TTC549 (cell line): Measurements from ENCODE around the gene USP22.
"Not testable (repeated sequence)": the region's sequence is repeated elsewhere in the genome, so short reads cannot be mapped to it uniquely, and the experiment has no call there.

ENCODE experiments used
- FAIRE-seq: peaks from 2 replicates; lab custom pipeline; 2012; peaks lifted over from hg19 to GRCh38; lab: Jason Lieb, UNC

The USP22 gene

GRCh38 chr17:20987511-20987910, 55.3 kb downstream of the USP22 start:
- no peak for FAIRE-seq

DNA sequence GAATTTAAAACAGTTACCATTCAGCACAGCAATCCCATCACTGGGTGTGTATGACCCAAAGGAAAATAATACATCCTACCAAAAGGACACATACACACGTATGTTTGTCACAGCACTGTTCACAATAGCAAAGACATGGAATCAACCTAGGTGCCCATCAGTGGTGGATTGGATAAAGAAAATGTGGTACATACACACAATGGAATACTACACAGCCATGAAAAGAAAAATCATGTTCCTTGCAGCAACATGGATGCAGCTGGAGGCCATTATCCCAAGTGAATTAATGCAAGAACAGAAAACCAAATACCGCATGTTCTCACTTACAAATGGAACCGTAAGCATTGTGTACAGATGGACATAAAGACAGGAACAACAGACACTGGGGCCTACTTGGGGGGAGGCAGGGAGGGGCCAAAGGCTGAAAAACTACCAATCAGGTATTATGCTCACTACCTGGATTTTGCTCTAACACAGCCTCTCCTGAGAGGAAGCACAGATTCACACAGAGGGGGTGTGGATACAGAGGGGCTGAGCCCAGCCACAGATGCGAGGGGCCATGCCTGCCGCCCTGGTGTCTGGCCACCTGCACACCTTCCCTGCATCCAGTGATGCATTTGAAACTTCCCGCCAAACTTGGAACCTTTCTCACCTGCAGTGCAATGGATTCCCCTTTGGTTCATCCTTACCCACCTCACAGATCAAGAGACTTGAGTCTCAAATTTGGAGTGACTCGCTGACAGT, 55.9 kb downstream of the USP22 start:
- FAIRE-seq: no peak

GRCh38 chr17:20983359-20983637, 59.5 kb downstream of the USP22 start:
- FAIRE-seq: no peak

DNA sequence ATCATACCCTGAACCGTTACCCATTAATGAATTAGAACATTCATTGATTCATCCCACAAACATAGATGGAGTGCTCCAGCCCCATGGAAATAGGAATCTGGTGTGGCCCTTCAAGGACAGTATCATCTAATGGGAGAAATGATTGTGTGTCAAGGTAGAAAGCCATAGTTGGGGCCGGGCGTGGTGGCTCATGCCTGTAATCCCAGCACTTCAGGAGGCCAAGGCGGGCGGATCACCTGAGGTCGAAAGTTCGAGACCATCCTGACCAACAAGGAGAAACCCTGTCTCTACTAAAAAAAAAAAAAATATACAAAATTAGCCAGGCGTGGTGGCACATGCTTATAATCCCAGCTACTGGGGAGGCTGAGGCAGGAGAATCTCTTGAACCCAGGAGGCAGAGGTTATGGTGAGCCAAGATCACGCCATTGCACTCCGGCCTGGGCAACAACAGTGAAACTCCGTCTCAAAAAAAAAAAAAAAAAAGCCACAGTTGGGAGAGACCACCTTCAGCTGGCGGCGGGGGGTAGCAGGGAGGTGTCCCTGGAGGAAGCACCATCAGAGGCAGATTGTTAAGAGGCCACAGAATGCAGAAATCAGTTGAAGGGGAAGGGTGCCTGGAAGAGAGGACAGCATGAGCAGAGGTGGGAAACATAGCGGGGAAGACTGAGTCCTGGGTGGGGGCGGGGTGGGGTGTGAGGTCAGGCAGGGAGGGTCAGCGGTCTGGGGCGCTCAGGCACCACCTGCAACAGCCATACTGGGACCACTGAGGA, 60.0 kb downstream of the USP22 start:
- no peak for FAIRE-seq

- no peak for FAIRE-seq
These were observed 61.5 kb downstream of the USP22 start for GRCh38 chr17:20981046-20981920.

DNA sequence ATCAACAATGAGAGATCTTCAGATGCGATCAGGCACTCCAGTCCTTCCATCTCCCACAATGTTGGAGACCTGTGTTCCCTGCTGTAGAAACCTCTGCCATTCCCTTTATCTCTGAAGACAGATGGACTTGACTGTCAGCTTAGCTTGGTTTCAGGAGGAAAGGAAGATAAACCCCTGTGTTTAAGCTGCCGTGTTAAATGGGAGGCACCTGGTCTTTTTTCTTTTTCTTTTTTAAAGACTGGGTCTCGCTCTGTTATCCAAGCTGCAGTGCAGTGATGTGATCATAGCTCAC, 63.1 kb downstream of the USP22 start:
- FAIRE-seq: no peak

DNA sequence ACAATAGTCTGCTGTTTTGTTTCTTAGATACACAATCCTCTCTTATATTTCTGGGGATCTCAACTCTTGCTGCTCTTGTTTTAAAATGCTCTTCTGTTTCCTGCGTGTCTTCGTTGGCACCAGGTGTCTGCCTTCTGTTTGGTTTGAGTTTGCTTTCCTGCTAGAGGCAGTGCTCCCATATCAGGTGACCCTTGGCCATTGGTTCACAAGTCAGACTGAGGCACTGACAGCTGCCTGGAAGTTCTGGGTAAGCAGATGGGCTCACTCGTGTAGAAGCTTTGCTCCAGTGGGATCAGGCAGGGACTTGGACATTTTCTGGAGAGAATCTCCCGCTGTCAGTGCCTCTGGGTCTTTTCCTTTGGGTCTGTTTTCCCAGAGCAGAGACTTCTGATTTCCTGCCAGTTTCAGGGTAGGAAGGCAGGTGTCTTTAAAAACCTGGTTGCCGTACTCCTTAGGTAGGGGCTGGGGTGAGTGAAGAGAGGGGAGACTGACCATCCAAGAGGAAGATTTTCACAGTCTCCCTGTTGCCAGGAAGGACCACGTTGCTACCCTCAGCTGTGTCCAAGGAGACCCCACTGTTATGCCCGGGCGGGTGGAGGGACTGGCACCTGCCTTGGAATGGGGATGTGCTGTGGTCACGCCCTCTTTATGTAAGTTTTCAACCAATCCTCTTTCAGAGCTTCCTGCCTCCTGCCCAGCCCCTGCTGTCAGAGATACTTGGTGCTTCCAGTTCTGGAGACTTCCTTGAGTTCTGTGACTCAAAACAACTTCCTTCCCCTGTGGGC, 63.6 kb downstream of the USP22 start:
- not testable (repeated sequence) for FAIRE-seq

- not testable (repeated sequence) for FAIRE-seq
These were observed 65.1 kb downstream of the USP22 start for GRCh38 chr17:20977609-20978253.

DNA sequence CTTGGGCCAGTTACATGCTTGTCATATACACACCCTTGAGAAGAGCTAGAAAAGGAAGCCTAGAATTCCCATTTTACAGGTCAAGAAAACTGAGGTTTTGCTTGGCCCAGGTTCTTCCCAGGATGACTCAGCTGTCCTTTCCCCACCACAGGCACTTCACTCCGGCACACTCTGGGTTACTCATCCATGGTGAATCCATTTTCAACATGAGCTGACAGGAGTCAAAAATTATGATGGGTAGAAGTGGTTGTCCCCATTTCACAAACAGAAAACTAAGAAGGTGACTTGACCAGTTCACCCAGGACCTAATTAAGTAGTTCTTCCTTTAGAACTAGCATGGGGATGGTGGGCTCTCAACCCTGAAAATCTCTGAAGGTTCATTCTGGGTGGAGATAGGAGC, 67.2 kb downstream of the USP22 start:
- no peak for FAIRE-seq

DNA sequence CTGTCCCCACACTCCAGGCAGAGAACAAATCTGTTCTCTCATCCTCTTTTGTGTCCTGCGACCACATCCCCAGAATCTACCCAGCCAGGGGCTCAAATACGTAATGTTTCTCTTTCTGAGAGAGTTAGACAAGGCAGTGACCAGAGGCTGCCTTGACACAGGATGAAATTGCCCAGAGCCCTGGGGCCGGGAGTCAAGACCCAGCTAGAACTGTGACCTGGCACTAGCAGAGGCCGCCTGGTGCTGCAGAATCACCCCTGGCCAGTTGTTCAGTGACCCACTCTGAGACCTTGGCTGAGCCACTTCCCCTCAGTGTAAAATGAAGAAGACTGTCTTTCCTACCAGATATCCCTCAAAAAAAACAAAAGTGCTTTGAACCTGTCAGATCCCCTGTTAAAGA, 72.5 kb downstream of the USP22 start:
- no peak for FAIRE-seq

DNA sequence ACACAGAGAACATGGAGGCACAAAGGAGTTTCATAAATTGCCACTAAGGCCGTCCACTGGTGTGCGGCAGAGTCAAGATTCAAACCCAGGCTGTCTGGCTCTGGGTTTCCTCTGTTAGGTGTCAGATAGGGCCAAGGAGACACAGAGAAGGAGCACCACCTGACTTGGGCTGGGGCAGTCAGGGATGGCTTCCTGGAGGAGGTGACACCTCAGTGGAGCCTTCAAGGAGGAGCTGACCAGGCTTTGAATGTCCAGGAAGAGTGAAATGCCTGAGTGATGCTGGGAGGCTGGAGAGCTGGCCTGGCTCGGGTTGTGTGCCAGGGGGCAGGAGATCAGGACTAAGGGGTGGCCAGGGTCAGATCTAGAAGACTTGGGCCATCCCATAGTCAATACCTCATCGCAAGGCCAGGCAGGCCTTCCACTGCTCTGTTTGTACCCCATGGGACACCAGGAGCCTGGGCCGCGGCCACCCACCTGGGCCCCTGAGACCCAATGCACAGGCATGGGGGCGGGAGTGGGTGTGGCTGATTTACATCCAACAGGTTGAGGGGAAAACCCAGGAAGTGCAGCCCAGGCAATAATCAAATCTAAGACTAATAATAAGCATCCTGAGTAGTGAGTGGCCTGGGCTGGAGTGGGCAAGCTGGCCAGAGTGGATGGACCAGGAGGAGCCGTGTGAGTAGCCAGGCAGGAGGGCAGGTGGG, 73.7 kb downstream of the USP22 start:
- no peak for FAIRE-seq

DNA sequence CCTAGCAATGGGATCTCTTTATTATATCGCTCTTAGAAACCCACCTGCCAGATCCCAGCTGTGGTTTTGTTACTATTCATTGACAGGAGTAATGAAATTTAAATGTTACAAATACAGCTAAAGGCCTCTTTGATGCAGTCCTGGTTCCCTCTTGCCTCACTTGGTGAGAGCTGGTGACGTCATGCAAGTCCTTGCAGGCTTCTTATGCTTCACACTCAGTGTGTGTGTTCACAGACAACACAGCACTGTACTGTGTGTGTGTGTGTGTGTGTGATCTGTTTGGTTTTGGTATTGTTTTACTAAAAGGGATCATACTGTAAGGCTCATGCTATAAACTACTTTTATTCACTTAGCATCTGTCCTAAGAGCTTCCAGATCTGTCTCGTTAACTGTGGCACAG, 75.0 kb downstream of the USP22 start:
- FAIRE-seq: no peak

GRCh38 chr17:20966870-20967269, 75.9 kb downstream of the USP22 start:
- FAIRE-seq: no peak

DNA sequence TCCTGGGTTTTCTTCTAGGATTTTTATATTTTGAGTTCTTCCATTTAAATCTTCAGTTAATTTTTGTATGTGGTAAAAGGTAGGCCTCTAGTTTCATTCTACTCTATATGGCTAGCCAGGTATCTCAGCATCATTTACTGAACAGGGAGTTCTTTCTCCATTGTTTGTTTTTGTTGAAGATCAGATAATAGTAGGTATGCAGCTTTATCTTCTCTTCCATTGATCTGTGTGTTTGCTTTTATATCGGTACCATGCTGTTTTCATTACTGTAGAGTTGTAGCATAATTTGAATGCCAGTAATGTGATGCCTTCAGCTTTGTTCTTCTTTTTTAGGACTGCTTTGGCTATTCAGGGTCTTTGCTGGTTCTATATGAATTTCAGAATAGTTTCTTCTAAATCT, 77.3 kb downstream of the USP22 start:
- FAIRE-seq: no peak

DNA sequence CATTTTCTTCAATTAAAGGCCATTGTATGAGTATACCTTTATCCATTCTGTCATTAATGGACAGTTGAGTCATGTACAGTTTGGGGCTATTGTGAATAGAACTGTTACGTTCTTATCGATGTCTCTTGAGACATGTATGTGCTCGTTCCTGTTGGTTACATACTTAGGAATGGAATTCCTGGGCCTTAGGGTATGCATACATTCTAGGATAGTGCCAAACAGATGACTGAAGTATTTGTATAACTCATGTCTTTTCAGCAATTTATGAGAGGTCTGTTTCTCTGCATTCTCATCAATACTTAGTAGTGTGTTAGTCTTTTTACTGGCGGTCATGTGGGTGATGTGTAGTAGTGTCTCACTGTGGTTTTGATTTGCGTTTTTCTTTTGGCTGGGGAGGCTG, 81.2 kb downstream of the USP22 start:
- no peak for FAIRE-seq

DNA sequence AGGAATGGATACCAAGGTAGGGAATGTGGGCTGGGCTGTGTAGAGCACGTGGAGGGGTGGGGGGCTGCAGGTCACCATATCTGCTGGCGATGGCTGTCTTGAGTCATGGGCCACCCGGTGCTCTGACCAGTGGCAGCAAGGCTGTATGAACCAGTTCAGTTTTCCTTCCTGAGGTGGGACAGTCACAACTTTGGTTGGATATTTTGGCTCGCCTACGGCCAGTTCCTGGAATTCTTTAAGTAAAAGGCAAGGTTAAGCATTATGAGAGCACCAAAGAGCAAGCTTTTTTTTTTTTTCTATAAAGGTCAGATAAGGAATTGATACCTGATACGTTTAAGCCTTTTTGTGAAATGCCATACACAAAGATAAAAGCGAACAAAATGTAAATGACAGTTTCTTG, 81.9 kb downstream of the USP22 start:
- no peak for FAIRE-seq

- FAIRE-seq: no peak
These were observed 87.1 kb downstream of the USP22 start for GRCh38 chr17:20955427-20956323.

- no peak for FAIRE-seq
These were observed 88.0 kb downstream of the USP22 start for GRCh38 chr17:20954794-20955193.

DNA sequence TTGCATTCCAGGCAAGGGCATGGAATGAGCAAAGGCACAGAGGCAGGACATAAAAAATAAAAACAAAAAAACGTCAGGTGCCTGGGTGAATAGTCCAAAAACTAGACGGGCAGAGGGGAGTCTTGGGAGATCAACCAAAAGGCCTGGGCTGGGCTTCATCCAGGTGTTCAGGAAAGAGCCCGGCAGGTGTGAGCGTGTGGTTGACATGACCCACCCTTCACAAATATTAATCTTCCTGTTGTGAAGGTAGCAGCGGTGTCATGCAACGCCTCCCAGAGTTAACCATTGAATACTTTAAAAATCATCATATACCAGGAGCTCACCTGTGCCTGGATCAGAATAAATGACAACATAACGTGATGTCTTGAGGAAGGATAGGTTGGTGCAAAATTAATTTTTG, 90.6 kb downstream of the USP22 start:
- FAIRE-seq: no peak
